LoVo (cell line): ENCODE results near the gene ALCAM.

Experiments used
- DNase-seq: peaks from one replicate; pipeline ENCODE4 v3.0.0-alpha.2; 2016; ENCODE audit warnings: low spot score

Gene ALCAM

GRCh38 chr3:105429034-105429762 lies 62.5 kb downstream of the ALCAM start:
- DNase-seq: no peak

GRCh38 chr3:105430455-105430854 lies 63.7 kb downstream of the ALCAM start:
- DNase-seq: no peak

- no peak for DNase-seq
Measured at GRCh38 chr3:105431200-105431599, 64.5 kb downstream of the ALCAM start.

- no peak for DNase-seq
Measured at GRCh38 chr3:105435277-105435676, 68.6 kb downstream of the ALCAM start.

GRCh38 chr3:105436687-105437086 lies 70.0 kb downstream of the ALCAM start:
- no peak for DNase-seq

GRCh38 chr3:105440113-105440512 lies 73.4 kb downstream of the ALCAM start:
- DNase-seq: no peak

GRCh38 chr3:105444725-105445124 lies 78.0 kb downstream of the ALCAM start:
- DNase-seq: no peak

- no peak for DNase-seq
Measured at GRCh38 chr3:105448338-105448982, 81.8 kb downstream of the ALCAM start.

GRCh38 chr3:105449414-105449813 lies 82.7 kb downstream of the ALCAM start:
- DNase-seq: no peak

GRCh38 chr3:105456017-105456416 lies 89.3 kb downstream of the ALCAM start:
- DNase-seq: no peak

GRCh38 chr3:105458518-105459215 lies 92.0 kb downstream of the ALCAM start:
- DNase-seq: no peak

- DNase-seq: no peak
Measured at GRCh38 chr3:105459566-105460290, 93.0 kb downstream of the ALCAM start.

GRCh38 chr3:105463620-105464019 lies 96.9 kb downstream of the ALCAM start:
- no peak for DNase-seq

- no peak for DNase-seq
Measured at GRCh38 chr3:105465251-105465853, 98.6 kb downstream of the ALCAM start.

GRCh38 chr3:105466072-105466471 lies 99.4 kb downstream of the ALCAM start:
- DNase-seq: no peak

- no peak for DNase-seq
Measured at GRCh38 chr3:105466495-105467404, 100.0 kb downstream of the ALCAM start.

- DNase-seq: no peak
Measured at GRCh38 chr3:105470851-105471250, 104.1 kb downstream of the ALCAM start.

GRCh38 chr3:105473521-105474223 lies 107.0 kb downstream of the ALCAM start:
- DNase-seq: no peak

- DNase-seq: no peak
Measured at GRCh38 chr3:105480768-105481167, 114.1 kb downstream of the ALCAM start.

- DNase-seq: no peak
Measured at GRCh38 chr3:105483476-105483875, 116.8 kb downstream of the ALCAM start.
